H9 (cell line): ENCODE data around the gene SOCS7. TPM values are rescaled to one million over a fixed set of nuclear protein-coding genes. Genes with fewer than 3 reads are reported as not detected.

Source experiments
- DNase-seq: peaks from one replicate; pipeline ENCODE4 v3.0.0-alpha.2; 2017
- H2AFZ ChIP-seq: one replicate; pipeline ENCODE4 v1.6.1; 2013; ENCODE audit warnings: mild to moderate bottlenecking, low read length, control low read depth, moderate library complexity
- H2AK5ac ChIP-seq: 2 replicates; pipeline ENCODE4 v1.6.1; 2013; ENCODE audit warnings: low read length, control low read depth, mixed read lengths; ENCODE audit not compliant: insufficient read length
- H2BK120ac ChIP-seq: one replicate; pipeline ENCODE4 v1.6.1; 2013; ENCODE audit warnings: low read depth, mild to moderate bottlenecking, low read length, control low read depth, inconsistent platforms; ENCODE audit not compliant: poor library complexity, severe bottlenecking
- H2BK12ac ChIP-seq: 2 replicates; pipeline ENCODE4 v1.6.1; 2013; ENCODE audit warnings: low read length, control low read depth, mixed read lengths, low read depth; ENCODE audit not compliant: insufficient read length
- H2BK15ac ChIP-seq: 2 replicates; pipeline ENCODE4 v1.6.1; 2013; ENCODE audit warnings: low read depth, low read length, control low read depth
- H2BK20ac ChIP-seq: one replicate; pipeline ENCODE4 v1.6.1; 2013; ENCODE audit warnings: low read depth, mild to moderate bottlenecking, low read length, control low read depth, inconsistent platforms; ENCODE audit not compliant: poor library complexity, severe bottlenecking
- H2BK5ac ChIP-seq: 2 replicates; pipeline ENCODE4 v1.6.1; 2013; ENCODE audit warnings: low read length, control low read depth, mixed read lengths; ENCODE audit not compliant: insufficient read length
- H3K14ac ChIP-seq: 2 replicates; pipeline ENCODE4 v1.6.1; 2013; ENCODE audit warnings: low read length, control low read depth; ENCODE audit not compliant: insufficient read depth
- H3K18ac ChIP-seq: 2 replicates; pipeline ENCODE4 v1.6.1; 2013; ENCODE audit warnings: low read depth, mild to moderate bottlenecking, mixed read lengths, low read length, control low read depth; ENCODE audit not compliant: insufficient read length
- H3K23ac ChIP-seq: 2 replicates; pipeline ENCODE4 v1.6.1; 2013; ENCODE audit warnings: low read length, control low read depth, mixed read lengths, low read depth; ENCODE audit not compliant: insufficient read length
- H3K23me2 ChIP-seq: 2 replicates; pipeline ENCODE4 v1.6.1; 2013; ENCODE audit warnings: low read depth, mild to moderate bottlenecking, mixed read lengths, low read length, control low read depth; ENCODE audit not compliant: insufficient read length, poor library complexity, severe bottlenecking
- H3K27ac ChIP-seq: 2 replicates; pipeline ENCODE4 v1.5.1; 2013; ENCODE audit warnings: low read length, control low read depth, mixed read lengths, low read depth; ENCODE audit not compliant: insufficient read length
- H3K27me3 ChIP-seq: 2 replicates; pipeline ENCODE4 v1.6.1; 2013; ENCODE audit warnings: low read length, control low read depth, inconsistent platforms; ENCODE audit not compliant: insufficient read depth
- H3K4ac ChIP-seq: 2 replicates; pipeline ENCODE4 v1.6.1; 2013; ENCODE audit warnings: low read depth, mild to moderate bottlenecking, control low read depth, inconsistent platforms, low read length, moderate library complexity
- H3K4me1 ChIP-seq: 2 replicates; pipeline ENCODE4 v1.6.1; 2013; ENCODE audit warnings: low read length, control low read depth, inconsistent platforms; ENCODE audit not compliant: insufficient read depth
- H3K4me2 ChIP-seq: 2 replicates; pipeline ENCODE4 v1.6.1; 2013; ENCODE audit warnings: low read length, control low read depth, mixed read lengths; ENCODE audit not compliant: insufficient read length, insufficient read depth
- H3K56ac ChIP-seq: 2 replicates; pipeline ENCODE4 v1.6.1; 2013; ENCODE audit warnings: low read depth, mild to moderate bottlenecking, mixed read lengths, low read length, control low read depth; ENCODE audit not compliant: insufficient read length
- H3K79me1 ChIP-seq: 2 replicates; pipeline ENCODE4 v1.6.1; 2013; ENCODE audit warnings: low read depth, mild to moderate bottlenecking, moderate library complexity, low read length, control low read depth, inconsistent platforms; ENCODE audit not compliant: insufficient read depth, poor library complexity, severe bottlenecking
- H3K79me2 ChIP-seq: 2 replicates; pipeline ENCODE4 v1.6.1; 2013; ENCODE audit warnings: low read length, control low read depth, inconsistent platforms; ENCODE audit not compliant: insufficient read depth
- H3K9ac ChIP-seq: 2 replicates; pipeline ENCODE4 v1.6.1; 2013; ENCODE audit warnings: low read length, control low read depth, mixed read lengths; ENCODE audit not compliant: insufficient read length; ENCODE audit errors: extremely low read depth
- H3K9me3 ChIP-seq: one replicate; pipeline ENCODE4 v1.6.1; 2013; ENCODE audit warnings: low read depth, low read length, inconsistent platforms; ENCODE audit not compliant: control insufficient read depth
- H3T11ph ChIP-seq: one replicate; pipeline ENCODE4 v1.6.1; 2013; ENCODE audit warnings: mild to moderate bottlenecking, low read length, control low read depth, inconsistent platforms
- H4K20me1 ChIP-seq: one replicate; pipeline ENCODE4 v1.6.1; 2013; ENCODE audit not compliant: control insufficient read depth, insufficient read length, insufficient read depth
- H4K5ac ChIP-seq: 2 replicates; pipeline ENCODE4 v1.6.1; 2013; ENCODE audit warnings: low read depth, mild to moderate bottlenecking, mixed read lengths, low read length, control low read depth; ENCODE audit not compliant: insufficient read length
- H4K8ac ChIP-seq: replicated peaks from 2 replicates; pipeline ENCODE4 v1.6.1; 2013; ENCODE audit warnings: low read length, control low read depth, mixed read lengths, low read depth; ENCODE audit not compliant: insufficient read length
- H4K91ac ChIP-seq: 2 replicates; pipeline ENCODE4 v1.6.1; 2013; ENCODE audit warnings: low read depth, mild to moderate bottlenecking, moderate library complexity, mixed read lengths, low read length, control low read depth; ENCODE audit not compliant: insufficient read length
- H3K27ac Mint-ChIP-seq, 3 experiments: 2 replicates in 2 of 3; 3 replicates in 1 of 3; pipeline ENCODE4 v1.8.0; 2020 to 2021; ENCODE audit warnings: mixed read lengths in 3 of 3, mild to moderate bottlenecking in 1 of 3, moderate library complexity in 1 of 3
- H3K27me3 Mint-ChIP-seq: 2 replicates; pipeline ENCODE4 v1.8.0; 2021; ENCODE audit warnings: low read depth, mild to moderate bottlenecking, moderate library complexity, mixed read lengths
- H3K36me3 Mint-ChIP-seq, 3 experiments: 2 replicates in 2 of 3; 3 replicates in 1 of 3; pipeline ENCODE4 v1.8.0; 2020 to 2021; ENCODE audit warnings: low read depth in 3 of 3, mixed read lengths in 3 of 3; ENCODE audit not compliant: insufficient read depth in 1 of 3
- H3K4me1 Mint-ChIP-seq, 2 experiments: 2 replicates each; pipeline ENCODE4 v1.8.0; 2020; ENCODE audit warnings: mixed read lengths in 2 of 2
- H3K4me3 Mint-ChIP-seq, 2 experiments: 2 replicates in 1 of 2; 3 replicates in 1 of 2; pipeline ENCODE4 v1.8.0; 2020 to 2021; ENCODE audit warnings: mild to moderate bottlenecking in 2 of 2, mixed read lengths in 2 of 2, moderate library complexity in 1 of 2
- H3K9me3 Mint-ChIP-seq, 2 experiments: 2 replicates in 1 of 2; 3 replicates in 1 of 2; pipeline ENCODE4 v1.8.0; 2020; ENCODE audit warnings: mild to moderate bottlenecking in 2 of 2, mixed read lengths in 2 of 2, moderate library complexity in 1 of 2
- WGBS: extraction: QIAGEN DNeasy Blood & Tissue Kit; methylation state at CpG from one replicate; pipeline ENCODE4 v1.1.7; 2013; ENCODE audit warnings: missing lambda C conversion rate, low lambda C conversion rate, mixed read lengths; ENCODE audit not compliant: insufficient read length; ENCODE audit errors: extremely low coverage; 5-methylcytosine and 5-hydroxymethylcytosine counted together
- total RNA-seq: library from RNA; stranded (reverse); gene quantifications from 2 replicates; pipeline ENCODE4 v1.2.1, GENCODE V29; 2021
- TF ChIP-seq, protein P1 (sequence below): fragments of 200-600 bp; sonication (generic); conservative IDR thresholded peaks from 3 replicates; pipeline ENCODE4 v1.8.0; 2021; ENCODE audit warnings: antibody characterized with exemption, mild to moderate bottlenecking

SOCS7 gene
- total RNA-seq, 1 experiment from 2014 or later, result 31.0 TPM

DNA sequence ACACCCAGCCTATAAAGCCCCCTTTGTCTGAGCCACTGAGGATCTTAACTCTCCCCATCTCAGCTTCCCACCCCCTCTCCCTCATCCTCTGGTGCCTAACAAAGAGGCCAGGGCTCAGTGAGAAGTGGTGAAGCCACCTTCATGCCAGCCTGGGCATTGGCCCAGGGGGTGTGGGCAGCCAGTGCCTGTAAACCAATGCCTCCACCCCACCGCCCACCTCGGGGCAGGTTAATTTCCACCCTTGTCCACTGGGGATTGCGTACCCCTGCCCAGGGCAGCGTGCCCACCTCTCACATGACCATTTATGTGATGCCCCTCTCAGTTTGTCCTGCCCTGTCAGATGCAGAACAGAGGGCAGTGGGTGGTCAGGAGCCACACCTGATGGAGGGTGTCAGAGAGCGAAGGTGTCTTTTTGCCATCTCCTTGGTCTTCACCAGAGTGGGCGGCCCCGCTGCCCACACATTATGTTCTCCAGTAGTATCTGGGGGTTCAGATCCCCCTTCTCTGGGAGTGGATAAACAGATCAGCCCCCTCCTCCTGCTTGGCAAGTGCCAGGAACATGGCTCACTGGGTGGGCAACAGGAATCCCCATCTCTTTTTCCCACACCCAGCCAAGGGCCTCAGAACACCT is 66.5 kb downstream of the SOCS7 start:
- Histone ChIP-seq H3K18ac (no peak overlapping the region), H2BK5ac (no peak overlapping the region), H3T11ph (no peak overlapping the region), H3K56ac (no peak overlapping the region), H2BK20ac (no peak overlapping the region), H2BK15ac (no peak overlapping the region), H4K20me1 (peaks cover 2% of the 10 kb centered on the region), H4K5ac (no peak overlapping the region), H3K23me2 (peaks cover 22% of the 10 kb centered on the region), H3K79me1 (no peaks in the 10 kb centered on the region), H2AK5ac (no peak overlapping the region), H4K91ac (no peak overlapping the region), H3K9ac (no peak overlapping the region), H3K4me2 (peak overlapping the region; percentile 82), H3K14ac (no peak overlapping the region; the same call in 1 of the 2 replicates), H3K79me2 (no peaks in the 10 kb centered on the region), H4K8ac (no peak overlapping the region), H3K9me3 (no peaks in the 10 kb centered on the region), H3K23ac (no peak overlapping the region), H2BK120ac (no peak overlapping the region), H2BK12ac (no peak overlapping the region), H3K4ac (no peak overlapping the region), H3K27ac (no peak overlapping the region), H3K4me1 (peaks cover 16% of the 10 kb centered on the region; the same call in 1 of the 2 replicates), H3K27me3 (peaks cover 3% of the 10 kb centered on the region; the same call in 1 of the 2 replicates), H2AFZ (no peak overlapping the region)
- Mint-ChIP-seq H3K4me3 (peak overlapping the region; percentile 74 to 92), H3K9me3 (no peaks in the 10 kb centered on the region), H3K36me3 (no peaks in the 10 kb centered on the region; a peak in 1 of 7 replicates), H3K27ac (peak overlapping the region in 1 of 3 experiments; percentile 52; a peak in 1 of 7 replicates), H3K4me1 (peaks cover 57 to 80% of the 10 kb centered on the region in 2 experiments), H3K27me3 (peaks cover 37% of the 10 kb centered on the region)
- WGBS, result no CpG with 5 or more reads among the region's 7 CpGs
- DNase-seq, result no peak
- TF ChIP-seq, protein P1, sequence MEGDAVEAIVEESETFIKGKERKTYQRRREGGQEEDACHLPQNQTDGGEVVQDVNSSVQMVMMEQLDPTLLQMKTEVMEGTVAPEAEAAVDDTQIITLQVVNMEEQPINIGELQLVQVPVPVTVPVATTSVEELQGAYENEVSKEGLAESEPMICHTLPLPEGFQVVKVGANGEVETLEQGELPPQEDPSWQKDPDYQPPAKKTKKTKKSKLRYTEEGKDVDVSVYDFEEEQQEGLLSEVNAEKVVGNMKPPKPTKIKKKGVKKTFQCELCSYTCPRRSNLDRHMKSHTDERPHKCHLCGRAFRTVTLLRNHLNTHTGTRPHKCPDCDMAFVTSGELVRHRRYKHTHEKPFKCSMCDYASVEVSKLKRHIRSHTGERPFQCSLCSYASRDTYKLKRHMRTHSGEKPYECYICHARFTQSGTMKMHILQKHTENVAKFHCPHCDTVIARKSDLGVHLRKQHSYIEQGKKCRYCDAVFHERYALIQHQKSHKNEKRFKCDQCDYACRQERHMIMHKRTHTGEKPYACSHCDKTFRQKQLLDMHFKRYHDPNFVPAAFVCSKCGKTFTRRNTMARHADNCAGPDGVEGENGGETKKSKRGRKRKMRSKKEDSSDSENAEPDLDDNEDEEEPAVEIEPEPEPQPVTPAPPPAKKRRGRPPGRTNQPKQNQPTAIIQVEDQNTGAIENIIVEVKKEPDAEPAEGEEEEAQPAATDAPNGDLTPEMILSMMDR, result no peak
